IMR-90 (cell line): Measurements from ENCODE around the gene SPDYC. TPM values are rescaled to one million over a fixed set of nuclear protein-coding genes. Genes with fewer than 3 reads are reported as not detected.

Experiments used
- ATAC-seq: fragments of 200-7000 bp; cut with Tn5 transposase; 2 replicates; pipeline ENCODE4 v1.9.1; 2020; ENCODE audit warnings: low read depth, mild to moderate bottlenecking, moderate library complexity
- BruUV-seq: library from RNA; stranded (reverse); fragments of 400-500 nt; replicated peaks from 2 replicates; lab custom pipeline; 2021; lab: Mats Ljungman, UMichigan
- CTCF ChIA-PET: fragments of 300-600 bp; formaldehyde crosslinking; extraction: SDS; loops from one replicate; lab custom pipeline; 2021; ENCODE audit warnings: antibody characterized with exemption; lab: Yijun Ruan, JAX
- POLR2A ChIA-PET: fragments of 300-600 bp; sonication (Branson Sonifier 250); formaldehyde crosslinking; loops from one replicate; lab custom pipeline; 2022; ENCODE audit warnings: antibody characterized with exemption; ENCODE audit not compliant: unreplicated experiment; lab: Charles Lee
- DNase-seq: peaks from one replicate; pipeline ENCODE4 v3.0.0; 2013
- H2AFZ ChIP-seq: replicated peaks from 2 replicates; pipeline ENCODE3; 2013; ENCODE audit warnings: low read length, mild to moderate bottlenecking; ENCODE audit not compliant: poor library complexity
- H2AK5ac ChIP-seq: 2 replicates; pipeline ENCODE4 v1.6.1; 2013; ENCODE audit warnings: low read depth, low read length, inconsistent platforms
- H2AK9ac ChIP-seq: replicated peaks from 2 replicates; pipeline ENCODE3; 2013; ENCODE audit warnings: mild to moderate bottlenecking, low read depth, low read length, moderate library complexity; ENCODE audit not compliant: poor library complexity
- H2BK120ac ChIP-seq: 2 replicates; pipeline ENCODE4 v1.6.1; 2013; ENCODE audit warnings: low read depth, low read length, inconsistent platforms
- H2BK15ac ChIP-seq: 3 replicates; pipeline ENCODE4 v1.6.1; 2013; ENCODE audit warnings: low read depth, low read length, inconsistent platforms
- H2BK20ac ChIP-seq: 2 replicates; pipeline ENCODE4 v1.6.1; 2013; ENCODE audit warnings: low read depth, mild to moderate bottlenecking, inconsistent platforms, low read length, moderate library complexity
- H2BK5ac ChIP-seq: 2 replicates; pipeline ENCODE4 v1.6.1; 2013; ENCODE audit warnings: mild to moderate bottlenecking, low read depth, low read length, inconsistent platforms; ENCODE audit not compliant: poor library complexity, severe bottlenecking
- H3K14ac ChIP-seq: replicated peaks from 2 replicates; pipeline ENCODE4 v1.6.1; 2013; ENCODE audit warnings: low read depth, low read length, inconsistent platforms
- H3K18ac ChIP-seq: 2 replicates; pipeline ENCODE4 v1.6.1; 2013; ENCODE audit warnings: low read depth, low read length, control low read depth
- H3K23ac ChIP-seq: 2 replicates; pipeline ENCODE4 v1.6.1; 2013; ENCODE audit warnings: low read depth, low read length, inconsistent platforms
- H3K27ac ChIP-seq: 2 replicates; pipeline ENCODE4 v1.5.1; 2013; ENCODE audit warnings: mild to moderate bottlenecking, control low read depth, low read length; ENCODE audit not compliant: insufficient read depth
- H3K27me3 ChIP-seq: 2 replicates; pipeline ENCODE4 v1.6.1; 2013; ENCODE audit warnings: low read length; ENCODE audit not compliant: control insufficient read depth, insufficient read depth
- H3K36me3 ChIP-seq: 2 replicates; pipeline ENCODE4 v1.6.1; 2013; ENCODE audit warnings: low read length, mixed read lengths; ENCODE audit not compliant: control insufficient read depth, insufficient read depth
- H3K4ac ChIP-seq: 2 replicates; pipeline ENCODE4 v1.6.1; 2013; ENCODE audit warnings: low read depth, low read length, inconsistent platforms
- H3K4me1 ChIP-seq: 2 replicates; pipeline ENCODE4 v1.6.1; 2013; ENCODE audit warnings: low read length, mixed read lengths; ENCODE audit not compliant: control insufficient read depth, insufficient read depth
- H3K4me2 ChIP-seq: 2 replicates; pipeline ENCODE4 v1.6.1; 2013; ENCODE audit warnings: low read depth, mild to moderate bottlenecking, control low read depth, low read length, moderate library complexity
- H3K4me3 ChIP-seq: 2 replicates; pipeline ENCODE4 v1.5.1; 2013; ENCODE audit warnings: low read depth, mild to moderate bottlenecking, control low read depth, low read length, moderate library complexity; ENCODE audit not compliant: insufficient read depth
- H3K56ac ChIP-seq: 2 replicates; pipeline ENCODE4 v1.6.1; 2013; ENCODE audit warnings: low read length, inconsistent platforms; ENCODE audit not compliant: insufficient read depth; ENCODE audit errors: extremely low read depth
- H3K79me1 ChIP-seq, 2 experiments: 2 replicates each; pipeline ENCODE4 v1.6.1; 2013; ENCODE audit warnings: low read length in 2 of 2, inconsistent platforms in 1 of 2, low read depth in 1 of 2
- H3K9ac ChIP-seq: 2 replicates; pipeline ENCODE4 v1.6.1; 2013; ENCODE audit warnings: low read depth, low read length, control low read depth
- H3K9me1 ChIP-seq: 2 replicates; pipeline ENCODE4 v1.6.1; 2013; ENCODE audit warnings: low read length, inconsistent platforms; ENCODE audit not compliant: insufficient read depth
- H3K9me3 ChIP-seq: 2 replicates; pipeline ENCODE4 v1.6.1; 2013; ENCODE audit warnings: low read length; ENCODE audit not compliant: control insufficient read depth, insufficient read depth
- H4K20me1 ChIP-seq: 2 replicates; pipeline ENCODE4 v1.6.1; 2013; ENCODE audit warnings: low read length, inconsistent platforms; ENCODE audit not compliant: insufficient read depth
- H4K5ac ChIP-seq: 2 replicates; pipeline ENCODE4 v1.6.1; 2013; ENCODE audit warnings: mild to moderate bottlenecking, low read depth, low read length, control low read depth
- H4K8ac ChIP-seq, 2 experiments: 2 replicates each; pipeline ENCODE4 v1.6.1; 2013; ENCODE audit warnings: low read depth in 2 of 2, low read length in 2 of 2, control low read depth in 1 of 2, inconsistent platforms in 1 of 2
- H4K91ac ChIP-seq: 2 replicates; pipeline ENCODE4 v1.6.1; 2013; ENCODE audit warnings: low read depth, low read length, inconsistent platforms; ENCODE audit not compliant: insufficient read depth
- CHD1 ChIP-seq: IDR thresholded peaks from 2 replicates; pipeline ENCODE4 v1.6.1; 2012; ENCODE audit warnings: low read depth, low read length, improper control_type of control experiment
- CTCF ChIP-seq: conservative IDR thresholded peaks from 2 replicates; pipeline ENCODE4 v1.5.1; 2012; ENCODE audit warnings: mild to moderate bottlenecking, low read depth, low read length, improper control_type of control experiment
- FOS ChIP-seq: fragments of 150-350 bp; IDR thresholded peaks from 2 replicates; pipeline ENCODE4 v1.6.1; 2016; ENCODE audit warnings: low read depth, low read length
- MAZ ChIP-seq: IDR thresholded peaks from 2 replicates; pipeline ENCODE4 v1.6.1; 2012; ENCODE audit warnings: low read depth, mild to moderate bottlenecking, low read length, improper control_type of control experiment, moderate library complexity, borderline replicate concordance
- POLR2A ChIP-seq: IDR thresholded peaks from 2 replicates; pipeline ENCODE4 v1.6.1; 2012; ENCODE audit warnings: mild to moderate bottlenecking, low read depth, low read length
- RCOR1 ChIP-seq: IDR thresholded peaks from 2 replicates; pipeline ENCODE4 v1.6.1; 2012; ENCODE audit warnings: mild to moderate bottlenecking, low read length, improper control_type of control experiment; ENCODE audit not compliant: insufficient replicate concordance
- USF2 ChIP-seq: fragments of 150-350 bp; IDR thresholded peaks from 2 replicates; pipeline ENCODE4 v1.6.1; 2017; ENCODE audit warnings: mild to moderate bottlenecking, antibody characterized with exemption, low read length, low read depth
- WGBS, 2 experiments: methylation state at CpG; one replicate each; pipeline versions ENCODE4 v1.1.5 to v1.1.7; 2013; ENCODE audit warnings: missing lambda C conversion rate in 2 of 2; ENCODE audit not compliant: insufficient read length in 1 of 2; ENCODE audit errors: extremely low coverage in 2 of 2; 5-methylcytosine and 5-hydroxymethylcytosine counted together
- dilution Hi-C: fragments of 300-500 bp; cut with HindIII; formaldehyde crosslinking; loops from one replicate; pipeline ENCODE4 v1.14.3; 2018; ENCODE audit warnings: low sequenced_read_pairs; ENCODE audit not compliant: unreplicated experiment
- in situ Hi-C: fragments of 300-500 bp; cut with MboI; formaldehyde crosslinking; loops from 3 replicates; pipeline ENCODE4 v1.14.3; 2019; ENCODE audit warnings: low sequenced_read_pairs, inconsistent platforms, mixed read lengths
- intact Hi-C: fragments of 100-400 bp; cut with micrococcal nuclease; formaldehyde crosslinking; loops from 2 replicates; pipeline ENCODE4 v1.10.0; 2022
- polyA plus RNA-seq, 3 experiments: library from polyadenylated mRNA; depleted of rRNA; stranded (reverse); fragments of >200 nt; gene quantifications; 2 replicates each; pipeline ENCODE4 v1.2.3, GENCODE V29; 2012; ENCODE audit warnings: low replicate concordance in 1 of 3
- total RNA-seq: library from RNA; depleted of rRNA; stranded (reverse); fragments of >200 nt; gene quantifications from 2 replicates; pipeline ENCODE4 v1.2.3, GENCODE V29; 2012

The SPDYC gene
- total and polyA plus RNA-seq, 2 of the 4 experiments (the other 2 are of a cell fraction) = not detected

- CTCF ChIA-PET = no interaction called here
- no peak for DNase-seq
- no CpG with 5 or more reads among the region's 3 CpGs for WGBS, 2 experiments
These were observed 38.6 kb upstream of the SPDYC start for GRCh38 chr11:65131417-65131776.

More at GRCh38 chr11:65131417-65131776, 38.6 kb upstream of the SPDYC start:
- TF ChIP-seq CHD1 (no peak), CTCF (no peak), RCOR1 (no peak), MAZ (no peak), FOS (no peak), POLR2A (no peak), USF2 (no peak)
- intact Hi-C loops = no loop called here
- Histone ChIP-seq H3K9me3 (no peaks in the 10 kb centered on the region), H3K36me3 (peaks cover 61% of the 10 kb centered on the region), H3K27ac (no peak overlapping the region), H4K91ac (no peak overlapping the region), H2AFZ (no peak overlapping the region), H4K5ac (no peak overlapping the region), H3K56ac (no peak overlapping the region), H3K79me1 (peaks cover 24 to 55% of the 10 kb centered on the region in 2 experiments), H2BK20ac (no peak overlapping the region), H3K23ac (no peak overlapping the region), H3K4ac (no peak overlapping the region), H2BK15ac (no peak overlapping the region), H3K14ac (no peak overlapping the region), H3K9ac (no peak overlapping the region), H4K8ac (no peak overlapping the region), H4K20me1 (peaks cover 37% of the 10 kb centered on the region), H3K4me3 (no peak overlapping the region), H3K18ac (no peak overlapping the region), H3K9me1 (peaks cover 17% of the 10 kb centered on the region), H3K27me3 (no peaks in the 10 kb centered on the region), H3K4me2 (no peak overlapping the region), H3K4me1 (peaks cover 6% of the 10 kb centered on the region; the same call in 1 of the 2 replicates), H2BK5ac (no peak overlapping the region), H2AK9ac (no peak overlapping the region), H2AK5ac (no peak overlapping the region), H2BK120ac (no peak overlapping the region)
- no peak for ATAC-seq
- in situ Hi-C loops = no loop called here
- no TSS peak for BruUV-seq
- POLR2A ChIA-PET = interaction anchor here (1.0 kb wide), 1 partner anchor 10 kb away, joined by 3 read pairs; the partner anchor contains the start of genes FAU and MRPL49
- dilution Hi-C loops = no loop called here
